ENCODE results near the gene CEP97. TPM values are rescaled to one million over a fixed set of nuclear protein-coding genes. Genes with fewer than 3 reads are reported as not detected.

The CEP97 gene
- total RNA-seq, 1 donor from 2014 or later: 7.9 TPM

DNA sequence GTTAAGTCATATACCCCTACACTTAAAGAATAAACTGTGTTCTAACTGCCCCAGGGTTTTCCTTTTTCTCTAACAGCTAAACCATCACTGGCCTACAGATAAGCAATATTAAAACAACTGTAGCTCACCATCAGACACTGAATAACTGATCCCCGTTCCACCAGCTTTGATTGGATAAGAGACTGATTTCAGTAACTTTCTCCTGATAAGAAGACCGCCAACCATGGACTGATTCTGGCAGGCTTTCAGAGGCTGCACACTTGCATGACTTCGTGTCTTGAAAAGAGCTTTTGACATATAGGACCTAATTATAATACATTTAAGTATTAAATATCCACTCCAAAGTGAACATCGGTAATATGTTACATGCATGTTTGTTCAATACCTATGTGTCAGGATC lies 15.3 kb upstream of the CEP97 start:
- TF ChIP-seq, protein P1, sequence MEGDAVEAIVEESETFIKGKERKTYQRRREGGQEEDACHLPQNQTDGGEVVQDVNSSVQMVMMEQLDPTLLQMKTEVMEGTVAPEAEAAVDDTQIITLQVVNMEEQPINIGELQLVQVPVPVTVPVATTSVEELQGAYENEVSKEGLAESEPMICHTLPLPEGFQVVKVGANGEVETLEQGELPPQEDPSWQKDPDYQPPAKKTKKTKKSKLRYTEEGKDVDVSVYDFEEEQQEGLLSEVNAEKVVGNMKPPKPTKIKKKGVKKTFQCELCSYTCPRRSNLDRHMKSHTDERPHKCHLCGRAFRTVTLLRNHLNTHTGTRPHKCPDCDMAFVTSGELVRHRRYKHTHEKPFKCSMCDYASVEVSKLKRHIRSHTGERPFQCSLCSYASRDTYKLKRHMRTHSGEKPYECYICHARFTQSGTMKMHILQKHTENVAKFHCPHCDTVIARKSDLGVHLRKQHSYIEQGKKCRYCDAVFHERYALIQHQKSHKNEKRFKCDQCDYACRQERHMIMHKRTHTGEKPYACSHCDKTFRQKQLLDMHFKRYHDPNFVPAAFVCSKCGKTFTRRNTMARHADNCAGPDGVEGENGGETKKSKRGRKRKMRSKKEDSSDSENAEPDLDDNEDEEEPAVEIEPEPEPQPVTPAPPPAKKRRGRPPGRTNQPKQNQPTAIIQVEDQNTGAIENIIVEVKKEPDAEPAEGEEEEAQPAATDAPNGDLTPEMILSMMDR (IDR thresholded peaks at IDR 0.05): no peak

GRCh38 chr3:101718455-101718854 lies 6.0 kb upstream of the CEP97 start:
- H3K4me1 Mint-ChIP-seq: peaks cover 25% of the 10 kb centered on the region
- ChIA-PET CTCF (no interaction called here), POLR2A (interaction anchor here (0.6 kb wide), 1 partner anchor 34 kb away, joined by 3 read pairs; no protein-coding TSS in a partner anchor)
- no peaks in the 10 kb centered on the region for H3K27me3 Mint-ChIP-seq
- intact Hi-C loops (cut with micrococcal nuclease): no loop called here
- no peak overlapping the region for H3K27ac Mint-ChIP-seq
- H3K9me3 Mint-ChIP-seq: no peaks in the 10 kb centered on the region
- no peaks in the 10 kb centered on the region for H3K36me3 Mint-ChIP-seq (ENCODE audit: low read depth)
- no peak for ATAC-seq (ENCODE audit: low read depth)
- TF ChIP-seq, protein P1 (IDR thresholded peaks at IDR 0.05): no peak
- DNase-seq: no peak
- no peak overlapping the region for H3K4me3 Mint-ChIP-seq

More for the DNA sequence above, 15.3 kb upstream of the CEP97 start:
- ATAC-seq (ENCODE audit: low read depth) (no peak), DNase-seq (no peak)
- H3K27ac Mint-ChIP-seq: no peak overlapping the region
- CTCF ChIA-PET: no interaction called here
- no peak overlapping the region for H3K4me3 Mint-ChIP-seq
- POLR2A ChIA-PET: no interaction called here
- H3K4me1 Mint-ChIP-seq: no peaks in the 10 kb centered on the region
- intact Hi-C loops (cut with micrococcal nuclease): no loop called here
- no peaks in the 10 kb centered on the region for H3K36me3 Mint-ChIP-seq (ENCODE audit: low read depth)
- H3K9me3 Mint-ChIP-seq: no peaks in the 10 kb centered on the region
- H3K27me3 Mint-ChIP-seq: no peaks in the 10 kb centered on the region

DNA sequence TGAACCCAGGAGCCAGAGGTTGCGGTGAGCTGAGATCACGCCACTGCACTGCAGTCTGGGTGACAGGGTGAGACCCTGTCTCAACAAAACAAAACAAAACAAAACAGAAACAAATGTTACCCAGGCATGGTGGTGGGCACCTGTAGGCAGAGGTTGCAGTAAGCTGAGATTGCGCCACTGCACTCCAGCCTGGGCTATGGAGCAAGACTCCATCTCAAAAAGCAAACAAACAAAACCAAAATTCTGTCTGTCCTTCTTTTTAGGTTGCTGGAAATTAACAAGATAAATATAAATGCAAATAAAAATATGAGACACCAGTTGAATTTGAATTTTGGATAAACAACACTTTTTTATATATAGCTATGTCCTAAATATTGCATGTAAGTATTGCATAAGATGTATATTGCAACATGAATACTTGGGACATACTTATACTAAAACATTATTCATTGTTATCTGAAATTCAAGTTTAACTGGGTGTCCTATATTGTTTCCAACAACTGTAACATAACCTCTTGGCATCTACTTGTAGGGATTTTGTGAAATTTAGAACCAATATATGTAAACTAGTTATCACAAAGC lies 4.7 kb upstream of the CEP97 start:
- DNase-seq (no peak), ATAC-seq (ENCODE audit: low read depth) (no peak)
- CTCF ChIA-PET: interaction anchor here (2.0 kb wide), 1 partner anchor 83 kb away, joined by 5 read pairs; no protein-coding TSS in a partner anchor
- Mint-ChIP-seq H3K4me3 (no peak overlapping the region), H3K36me3 (ENCODE audit: low read depth) (peaks cover 4% of the 10 kb centered on the region), H3K27ac (no peak overlapping the region), H3K9me3 (no peaks in the 10 kb centered on the region), H3K27me3 (no peaks in the 10 kb centered on the region), H3K4me1 (peaks cover 33% of the 10 kb centered on the region)
- intact Hi-C loops (cut with micrococcal nuclease): loop anchor here (5.0 to 10.0 kb wide), 3 partner anchors 73 to 1675 kb away; no protein-coding TSS in a partner anchor
- TF ChIP-seq, protein P1 (IDR thresholded peaks at IDR 0.05): no peak
- POLR2A ChIA-PET: no interaction called here

- intact Hi-C loops (cut with micrococcal nuclease): loop anchor here (5.0 to 10.0 kb wide), 3 partner anchors 71 to 1676 kb away; no protein-coding TSS in a partner anchor
- no peak for ATAC-seq (ENCODE audit: low read depth)
- peaks cover 9% of the 10 kb centered on the region for H3K36me3 Mint-ChIP-seq (ENCODE audit: low read depth)
Observed at GRCh38 chr3:101720851-101721840, 3.3 kb upstream of the CEP97 start.

More at GRCh38 chr3:101720851-101721840, 3.3 kb upstream of the CEP97 start:
- POLR2A ChIA-PET: interaction anchor here (0.6 to 1.7 kb wide), 4 partner anchors 36 to 208 kb away, joined by 3 to 8 read pairs (median 4); partner anchors contain the start of gene SENP7
- no peaks in the 10 kb centered on the region for H3K27me3 Mint-ChIP-seq
- peaks cover 40% of the 10 kb centered on the region for H3K4me1 Mint-ChIP-seq
- CTCF ChIA-PET: interaction anchor here (1.8 to 2.3 kb wide), 3 partner anchors 35 to 504 kb away, joined by 5 to 6 read pairs (median 5); partner anchors contain the start of gene RPL24
- no peak overlapping the region for H3K4me3 Mint-ChIP-seq
- no peak for DNase-seq
- peak overlapping the region; percentile 72 for H3K27ac Mint-ChIP-seq
- no peaks in the 10 kb centered on the region for H3K9me3 Mint-ChIP-seq
- TF ChIP-seq, protein P1 (IDR thresholded peaks at IDR 0.05): no peak
